Umbilical cord (tissue), 2 donors: ENCODE data around the gene GUCY2D. TPM values are rescaled to one million over a fixed set of nuclear protein-coding genes. Genes with fewer than 3 reads are reported as not detected.

Experiments
- DNase-seq: peaks from one replicate; pipeline ENCODE4 v3.0.0-alpha.2; 2015; ENCODE audit warnings: low spot score
- total RNA-seq: library from RNA; depleted of rRNA; stranded (reverse); fragments of >200 nt; gene quantifications from one replicate; pipeline ENCODE4 v1.2.3, GENCODE V29; 2014; ENCODE audit warnings: low replicate concordance; ENCODE audit not compliant: insufficient read depth

The GUCY2D gene
- total RNA-seq, 1 donor from 2014 or later = 0.72 TPM

DNA sequence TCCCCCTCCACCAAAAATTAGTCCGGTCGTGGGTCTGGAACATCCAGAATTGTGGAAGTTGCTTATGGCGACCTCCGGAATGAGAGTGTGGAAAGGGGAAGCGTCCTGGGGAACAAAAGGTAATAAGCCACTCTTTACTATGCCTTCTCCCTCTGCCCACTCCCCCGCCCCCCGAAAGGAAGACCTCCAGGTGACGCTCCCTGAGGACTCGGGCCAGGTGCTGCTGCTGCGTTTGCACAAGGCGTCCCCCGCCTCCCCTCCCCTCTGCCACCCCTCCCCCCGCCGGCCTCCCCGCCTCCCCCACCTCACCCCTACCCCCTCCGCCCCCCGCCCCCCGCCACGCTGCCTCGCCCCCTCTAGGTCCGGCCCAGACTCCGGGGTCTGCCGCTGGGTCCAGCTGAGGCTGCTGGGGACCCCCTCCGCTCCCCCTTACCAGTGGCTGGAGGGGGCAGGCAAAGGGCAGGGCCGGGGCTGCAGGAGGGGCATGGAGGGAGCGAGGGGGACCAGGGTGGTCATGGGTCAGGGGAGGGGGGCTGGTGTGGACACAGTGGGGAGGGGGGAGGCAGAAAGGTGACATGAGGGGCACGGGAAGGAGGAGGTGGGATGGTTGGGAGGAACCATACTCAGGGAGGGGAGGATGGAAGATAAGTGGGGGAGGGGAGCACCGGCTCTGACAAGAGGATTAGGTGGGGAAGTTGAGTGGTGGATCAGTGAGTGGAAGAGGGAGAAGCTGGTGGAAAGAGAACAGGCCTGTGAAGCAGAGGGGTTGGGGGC, 61.5 kb downstream of the GUCY2D start:
- no peak for DNase-seq

DNA sequence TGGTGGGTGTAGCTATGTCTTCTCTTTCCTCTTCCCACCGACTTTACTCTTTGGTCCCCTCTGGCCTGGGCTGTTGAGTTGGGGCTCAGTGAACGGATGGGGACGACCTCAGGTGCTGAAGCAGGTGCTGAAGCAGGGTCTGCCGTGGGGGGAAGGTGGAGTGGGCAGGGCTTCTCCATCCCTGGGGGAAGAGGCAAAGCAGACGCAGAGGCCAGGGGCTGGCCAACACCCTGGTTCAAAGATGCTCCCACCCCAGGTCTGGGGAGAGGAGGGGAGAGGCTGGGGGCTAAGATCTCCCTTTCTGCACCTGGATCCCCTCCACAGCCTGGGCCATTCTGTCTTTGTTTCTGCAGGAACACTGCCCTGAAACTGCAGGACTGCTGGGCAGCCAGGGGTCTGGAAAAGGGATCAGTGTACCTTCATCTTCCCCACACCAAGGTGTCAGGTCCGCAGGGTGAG, 62.2 kb downstream of the GUCY2D start:
- no peak for DNase-seq

DNA sequence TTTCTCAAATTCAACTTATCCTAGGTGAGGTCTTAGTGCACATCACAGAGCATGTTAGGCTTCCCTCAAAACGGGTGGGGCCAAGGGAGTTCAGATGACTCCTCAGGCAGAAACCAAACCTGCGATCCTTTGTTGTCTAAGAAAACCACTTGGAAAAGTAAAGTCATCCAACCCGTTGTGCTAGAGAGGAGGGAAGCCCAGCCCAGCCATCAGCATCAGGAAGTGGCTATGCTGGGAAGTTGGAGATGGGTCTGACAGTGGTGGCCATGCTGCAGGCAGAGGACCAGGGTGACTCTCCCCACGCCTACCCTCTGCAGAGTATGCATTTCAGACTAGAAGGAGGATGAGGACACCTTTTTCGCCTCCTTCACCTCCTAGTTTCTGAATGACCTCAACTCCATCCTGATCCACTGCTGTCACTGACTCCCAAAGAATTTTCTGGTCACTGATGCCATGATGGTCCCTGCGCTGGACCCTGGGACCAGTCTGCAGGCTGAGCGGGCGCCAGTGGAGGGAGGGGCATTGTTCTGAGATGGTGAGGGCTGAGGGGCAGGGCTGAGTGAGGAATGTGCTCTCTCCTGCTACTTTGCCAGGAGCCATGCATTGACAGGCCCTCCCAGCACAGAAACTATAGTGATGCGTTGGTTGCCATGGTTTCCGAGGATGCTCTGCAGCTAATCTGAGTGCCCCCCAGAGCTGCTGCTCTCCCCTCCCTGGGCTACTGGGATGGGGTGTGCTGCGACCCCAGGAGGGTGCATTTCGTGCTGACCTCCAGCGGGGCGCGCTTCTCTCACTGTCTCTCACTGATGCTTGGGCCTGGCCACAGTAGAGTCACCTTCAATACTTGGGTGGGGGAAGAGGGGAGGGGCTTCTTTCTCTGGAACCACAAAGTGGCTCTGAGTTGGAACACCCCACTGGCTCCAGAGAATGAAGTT, 64.7 kb downstream of the GUCY2D start:
- DNase-seq = no peak

DNA sequence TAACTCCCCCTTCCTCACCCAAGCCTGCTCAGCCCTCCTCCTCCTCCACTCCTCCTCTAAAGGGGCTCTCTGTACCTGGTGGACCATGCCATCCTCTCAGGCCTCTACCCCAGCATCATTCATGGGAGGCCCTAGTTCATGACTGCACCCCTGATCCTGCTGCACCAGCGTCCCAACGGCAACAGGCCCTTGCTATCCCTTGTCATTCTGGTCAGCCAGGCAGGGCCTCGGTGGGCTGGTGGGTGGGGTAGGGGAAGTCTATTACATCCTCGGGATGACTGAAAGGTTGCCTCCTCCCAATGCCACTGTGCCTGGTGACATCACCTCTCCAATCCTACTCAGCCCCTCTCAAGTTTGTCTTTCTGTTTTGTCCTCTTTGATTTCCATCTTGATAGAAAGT, 65.4 kb downstream of the GUCY2D start:
- no peak for DNase-seq

GRCh38 chr17:8068736-8069586, 66.5 kb downstream of the GUCY2D start:
- no peak for DNase-seq

DNA sequence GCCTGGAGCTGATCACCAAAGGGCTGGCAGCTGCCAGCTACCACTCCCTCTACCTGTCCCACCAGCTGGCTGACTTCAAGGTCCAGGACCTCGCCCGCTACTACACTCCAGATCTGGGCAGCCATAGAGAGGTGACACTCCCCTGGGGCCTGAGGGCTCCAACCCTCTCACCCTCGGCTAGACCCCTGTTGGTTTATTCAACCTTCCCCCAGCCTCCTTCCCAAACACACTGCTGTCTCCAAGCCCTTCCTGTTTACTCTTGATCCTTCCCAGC, 67.1 kb downstream of the GUCY2D start:
- no peak for DNase-seq

Other genes with a start within 250 kb of the GUCY2D start
- gene KDM6B, start 168.4 kb upstream of the GUCY2D start, total RNA-seq = 0.48 TPM
- gene TMEM88, start 147.5 kb upstream of the GUCY2D start, total RNA-seq = 1.7 TPM
- gene NAA38, start 145.1 kb upstream of the GUCY2D start, total RNA-seq = 55.9 TPM
- gene CYB5D1, start 144.6 kb upstream of the GUCY2D start, total RNA-seq = 7.9 TPM
- gene CHD3, start 113.8 kb upstream of the GUCY2D start, total RNA-seq = 88.6 TPM
- gene RNF227, start 86.3 kb upstream of the GUCY2D start, total RNA-seq = 2.6 TPM
- gene KCNAB3, start 72.8 kb upstream of the GUCY2D start, total RNA-seq = 1.7 TPM
- 3.6 TPM for gene TRAPPC1, start 70.7 kb upstream of the GUCY2D start, total RNA-seq
- gene CNTROB, start 70.4 kb upstream of the GUCY2D start, total RNA-seq = 10.8 TPM
- gene ALOX15B, start 36.4 kb downstream of the GUCY2D start, total RNA-seq = not detected
- gene ALOX12B, start 85.1 kb downstream of the GUCY2D start, total RNA-seq = not detected
- not detected for gene ALOXE3, start 115.9 kb downstream of the GUCY2D start, total RNA-seq
- gene HES7, start 121.5 kb downstream of the GUCY2D start, total RNA-seq = not detected
- 26.7 TPM for gene PER1, start 149.8 kb downstream of the GUCY2D start, total RNA-seq
- gene VAMP2, start 160.3 kb downstream of the GUCY2D start, total RNA-seq = 2.6 TPM
- gene TMEM107, start 173.8 kb downstream of the GUCY2D start, total RNA-seq = 30.6 TPM
- 4.3 TPM for gene BORCS6, start 187.6 kb downstream of the GUCY2D start, total RNA-seq
- gene AURKB, start 208.0 kb downstream of the GUCY2D start, total RNA-seq = 6.7 TPM
- gene CTC1, start 245.4 kb downstream of the GUCY2D start, total RNA-seq = 7.9 TPM
- 6.0 TPM for gene PFAS, start 246.7 kb downstream of the GUCY2D start, total RNA-seq